ENCODE results near the gene CASP1.
"Not testable (repeated sequence)": the region's sequence is repeated elsewhere in the genome, so short reads cannot be mapped to it uniquely, and the experiment has no call there.

Gene CASP1

DNA sequence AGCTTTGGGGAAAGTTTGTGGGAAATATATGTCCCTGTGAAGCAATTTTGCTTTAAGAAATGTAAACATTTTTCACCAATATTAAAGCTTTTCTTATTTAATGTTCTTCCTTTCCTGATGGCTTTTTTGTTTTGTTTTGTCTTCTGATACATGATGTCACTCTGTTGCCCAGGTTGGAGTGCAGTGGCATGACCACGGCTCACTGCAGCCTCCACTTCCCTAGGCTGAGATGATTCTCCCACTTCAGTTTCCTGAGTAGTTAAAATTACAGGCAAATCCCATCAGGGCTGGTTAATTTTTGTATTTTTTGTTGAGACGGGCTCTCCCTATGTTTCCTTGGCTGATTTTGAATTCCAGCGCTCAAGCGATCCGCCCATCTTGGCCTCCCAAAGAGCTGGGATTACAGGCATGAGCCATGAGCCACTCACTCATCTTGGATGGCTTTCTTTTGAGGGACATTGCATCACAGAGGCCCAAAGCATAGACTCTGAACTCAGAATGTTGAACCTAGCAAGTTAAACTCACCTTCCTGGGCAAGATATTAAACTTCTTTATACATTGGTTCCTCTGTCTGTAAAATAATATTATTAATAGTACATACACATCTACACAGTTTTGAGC, 10.8 kb upstream of the CASP1 start:
- DNase-seq (ENCODE audit: low spot score): no peak

DNA sequence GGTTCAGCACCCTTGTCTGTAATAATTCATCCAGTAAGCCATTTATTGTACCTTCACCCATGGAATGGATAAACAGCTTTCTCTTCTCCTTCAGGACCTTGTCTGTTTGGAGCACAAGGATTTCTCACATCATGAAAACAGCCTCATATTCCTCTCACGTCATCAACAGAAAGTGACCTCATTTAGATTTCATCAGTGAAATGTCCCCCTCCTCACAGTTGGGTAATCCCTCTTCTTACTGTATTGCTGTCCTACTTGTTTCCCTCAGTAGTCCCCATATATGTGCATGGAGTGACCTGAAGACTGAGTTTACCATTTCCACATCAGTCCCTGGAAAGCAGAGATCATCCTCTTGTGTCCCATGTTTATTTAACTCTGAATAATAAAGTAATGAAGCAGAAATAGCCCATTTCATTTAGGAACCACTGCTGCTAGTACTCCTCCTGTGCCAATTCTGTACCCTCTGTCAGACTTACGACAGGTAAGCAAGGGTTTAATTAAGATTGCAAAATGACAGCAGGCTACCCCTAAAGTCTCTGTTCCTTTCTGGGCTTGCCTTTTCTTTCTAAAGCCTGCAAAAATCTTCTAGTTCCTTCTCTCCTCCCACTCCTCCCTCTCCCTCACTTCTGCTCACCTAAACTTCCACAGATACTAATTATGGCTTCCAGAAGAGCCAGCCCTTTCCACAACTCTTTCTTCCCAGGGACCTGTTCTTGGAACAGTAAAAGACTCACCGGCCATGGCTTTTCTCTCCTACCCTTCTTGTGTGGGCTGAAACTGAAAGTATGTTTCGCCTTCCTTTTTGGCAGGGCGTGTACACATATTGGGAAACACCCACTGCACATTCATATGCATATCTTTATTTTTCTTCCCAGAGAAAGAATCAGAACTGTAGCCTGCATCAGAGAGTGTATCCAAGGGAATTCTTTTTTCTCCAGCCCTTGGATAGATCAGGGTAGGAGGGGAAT, 9.9 kb upstream of the CASP1 start, which contains the start of gene CARD16:
CARD16 (minus strand) TSS at position 779 of the 968 bp plus-strand sequence; CDS start at position 741, 38 bp downstream.
- not testable (repeated sequence) for DNase-seq (ENCODE audit: low spot score)

DNA sequence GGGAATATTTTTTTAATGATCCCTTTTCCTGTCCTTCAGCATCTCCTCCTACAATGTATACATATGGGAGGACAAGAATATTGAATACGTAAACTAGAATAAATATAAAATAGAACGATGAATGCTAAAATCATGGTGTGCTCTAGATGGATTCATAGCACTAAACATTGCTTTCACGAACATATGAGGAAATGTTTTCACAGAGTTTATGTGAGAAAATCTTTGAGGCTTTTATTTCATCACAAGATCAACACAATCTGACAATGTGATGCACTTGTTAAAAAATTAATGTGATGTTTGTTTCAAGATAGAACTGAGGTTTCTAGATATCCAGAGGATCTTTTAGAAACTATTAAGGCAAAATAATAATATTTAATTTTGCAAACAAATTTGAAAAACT, 7.2 kb upstream of the CASP1 start:
- DNase-seq (ENCODE audit: low spot score): no peak

DNA sequence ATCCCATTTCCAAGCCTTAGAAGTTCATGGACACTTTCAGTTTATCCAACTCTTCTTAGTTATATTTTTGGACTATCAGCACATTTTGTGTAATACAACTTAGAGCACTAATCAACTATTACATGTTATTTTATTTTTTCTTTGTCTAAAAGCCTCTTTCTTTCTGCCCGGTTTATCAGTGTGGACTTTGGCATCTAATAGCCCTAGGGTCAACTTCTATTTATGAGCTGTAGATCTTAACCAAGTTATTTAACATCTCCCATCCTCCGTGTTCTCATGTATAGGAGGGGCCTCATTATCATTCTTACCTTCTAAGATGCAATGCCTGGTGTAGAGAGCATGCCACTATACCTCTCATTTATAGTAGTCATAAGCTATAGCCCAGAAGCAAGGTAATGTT, 5.8 kb upstream of the CASP1 start:
- DNase-seq (ENCODE audit: low spot score): no peak

DNA sequence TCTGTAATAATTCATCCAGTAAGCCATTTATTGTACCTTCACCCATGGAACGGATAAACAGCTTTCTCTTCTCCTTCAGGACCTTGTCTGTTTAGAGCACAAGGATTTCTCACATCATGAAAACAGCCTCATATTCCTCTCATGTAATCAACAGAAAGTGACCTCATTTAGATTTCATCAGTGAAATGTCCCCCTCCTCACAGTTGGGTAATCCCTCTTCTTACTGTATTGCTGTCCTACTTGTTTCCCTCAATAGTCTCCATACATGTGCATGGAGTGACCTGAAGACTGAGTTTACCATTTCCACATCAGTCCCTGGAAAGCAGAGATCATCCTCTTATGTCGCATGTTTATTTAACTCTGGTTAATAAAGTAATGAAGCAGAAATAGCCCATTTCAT, 556 bp downstream of the CASP1 start:
- not testable (repeated sequence) for DNase-seq (ENCODE audit: low spot score)

DNA sequence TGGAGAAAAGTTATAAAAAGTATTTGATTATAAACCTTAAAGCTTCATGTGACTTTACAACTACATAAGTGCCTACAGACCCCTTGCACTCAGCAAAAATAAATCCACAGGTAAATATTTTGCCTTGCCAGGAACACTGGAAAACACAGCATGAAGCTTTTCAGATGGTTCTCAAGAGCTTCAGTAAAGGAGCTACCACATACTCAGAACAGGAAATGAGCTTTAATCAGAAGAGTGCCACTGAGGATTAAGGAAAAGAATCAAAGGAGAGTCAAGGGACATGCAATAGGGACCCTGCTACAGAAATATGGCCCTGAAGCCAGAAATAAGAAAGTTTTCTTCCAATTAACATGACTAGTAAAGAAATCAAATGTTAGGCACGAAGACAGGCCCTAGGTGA, 1.2 kb downstream of the CASP1 start:
- no peak for DNase-seq (ENCODE audit: low spot score)

DNA sequence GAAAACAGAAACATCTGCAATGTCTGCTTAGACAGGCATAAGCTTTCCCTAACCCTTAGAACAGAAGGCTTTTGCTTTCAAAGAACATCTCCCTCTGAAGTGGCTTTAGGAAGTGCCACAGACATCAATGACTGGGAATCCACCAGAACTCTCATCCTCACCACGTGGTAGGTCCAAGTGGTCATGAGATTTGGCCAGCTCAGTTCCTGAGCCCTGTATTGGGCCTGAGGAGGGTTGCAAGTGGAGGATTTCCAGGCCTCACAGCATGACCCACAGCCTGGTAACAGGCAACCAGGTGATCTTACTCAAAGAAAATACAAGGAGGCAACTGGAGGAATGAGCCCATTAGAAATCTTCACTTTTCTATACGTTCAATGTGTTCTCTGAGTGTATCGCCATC, 1.6 kb downstream of the CASP1 start:
- DNase-seq (ENCODE audit: low spot score): no peak

DNA sequence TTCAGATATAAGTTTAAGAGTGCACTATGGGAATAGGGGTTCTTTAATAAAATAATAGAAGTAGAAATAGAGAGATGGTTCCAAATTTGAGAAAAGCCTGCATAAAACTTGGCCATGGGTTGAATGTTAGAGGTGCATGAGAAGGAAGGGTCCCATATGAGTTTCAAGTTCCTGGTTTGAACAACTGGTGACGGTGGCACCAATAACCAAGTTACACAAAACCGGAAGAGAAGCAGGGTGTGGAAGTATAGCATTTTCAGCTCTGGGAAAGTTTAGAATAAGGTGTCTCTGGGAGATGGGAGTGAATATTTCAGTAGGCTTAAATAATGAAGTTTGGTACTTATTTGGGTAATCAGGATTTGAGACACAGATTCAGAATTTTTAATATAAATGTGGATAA, 2.4 kb downstream of the CASP1 start:
- no peak for DNase-seq (ENCODE audit: low spot score)

DNA sequence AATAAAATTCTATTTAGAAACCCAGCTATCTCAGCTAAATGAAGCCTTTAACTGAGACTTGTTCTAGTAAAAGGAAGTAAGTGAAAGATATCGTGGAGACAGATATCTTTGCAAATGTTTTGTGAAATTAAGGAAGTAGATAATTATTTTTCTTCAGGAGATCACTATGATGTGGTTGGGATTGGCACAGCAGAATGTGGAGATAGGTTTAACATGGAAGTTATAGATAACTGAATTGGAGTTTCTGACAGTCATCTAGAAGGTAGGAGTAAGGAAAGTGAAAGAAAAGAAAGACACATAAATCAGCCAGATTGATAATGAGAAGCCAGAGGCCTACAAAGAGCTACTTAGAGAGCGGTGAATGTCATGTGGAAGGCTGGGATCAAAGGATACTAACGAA, 7.3 kb downstream of the CASP1 start:
- DNase-seq (ENCODE audit: low spot score): no peak

DNA sequence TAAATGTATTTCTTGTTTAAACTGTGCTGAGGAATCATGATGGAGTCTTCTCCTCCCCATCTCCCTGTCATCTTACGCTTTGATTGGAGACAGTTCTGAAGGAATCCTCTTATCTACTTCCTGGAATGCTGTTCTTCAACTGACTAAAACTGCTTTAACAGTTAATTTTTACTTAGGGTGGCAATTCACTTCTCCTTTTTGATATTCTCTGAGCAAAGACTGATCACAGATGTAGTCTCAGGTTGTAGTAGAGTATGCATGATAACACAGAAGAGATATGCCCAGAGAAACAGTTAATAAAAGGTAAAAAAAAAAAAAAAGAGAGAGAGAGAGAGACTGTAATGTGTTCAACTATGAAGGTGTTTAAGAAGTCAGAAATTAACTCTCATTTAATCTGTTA, 10.6 kb downstream of the CASP1 start:
- no peak for DNase-seq (ENCODE audit: low spot score)

DNA sequence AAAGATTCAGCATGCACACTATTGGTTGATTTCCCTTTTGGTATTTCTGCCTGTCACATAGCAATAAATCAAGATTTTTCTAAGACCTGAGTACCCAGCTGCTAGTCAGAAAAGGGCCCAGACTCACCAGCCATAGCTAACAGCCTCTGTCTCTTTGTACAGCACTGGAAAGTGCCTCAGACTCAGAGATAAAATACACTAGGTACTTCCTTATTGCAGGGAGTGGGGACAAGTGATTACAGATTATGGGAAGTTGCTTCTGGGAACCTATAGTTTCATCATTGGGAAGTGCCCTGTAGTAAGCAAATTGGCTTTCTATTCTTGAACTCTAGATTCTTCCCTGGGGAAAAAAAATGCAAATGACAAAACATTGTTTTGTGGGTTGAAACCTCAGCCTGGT, 11.9 kb downstream of the CASP1 start, which contains the start of gene CASP5:
CASP5 (minus strand) TSS at position 166 of the 400 bp plus-strand sequence; CDS start at position 134, 32 bp downstream.
- DNase-seq (ENCODE audit: low spot score): no peak

DNA sequence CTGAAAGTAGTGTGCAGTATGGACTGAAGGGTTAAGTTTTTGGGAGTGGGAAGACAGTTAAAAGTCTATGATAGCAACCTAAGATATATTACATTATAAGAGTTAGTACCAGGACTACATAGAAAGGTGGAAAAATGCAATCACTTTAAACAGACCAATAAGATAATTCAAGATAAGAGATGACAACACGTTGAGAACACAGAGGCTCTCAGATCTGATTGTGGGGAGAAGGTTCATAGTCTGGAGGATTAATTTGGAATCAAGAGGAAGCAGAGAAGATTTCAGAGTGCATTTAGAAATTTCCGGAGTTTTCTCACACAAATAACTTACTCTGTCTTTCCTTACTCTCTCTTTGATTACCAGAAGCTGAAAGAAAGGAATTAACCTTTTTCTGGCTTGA, 12.4 kb downstream of the CASP1 start:
- no peak for DNase-seq (ENCODE audit: low spot score)

DNA sequence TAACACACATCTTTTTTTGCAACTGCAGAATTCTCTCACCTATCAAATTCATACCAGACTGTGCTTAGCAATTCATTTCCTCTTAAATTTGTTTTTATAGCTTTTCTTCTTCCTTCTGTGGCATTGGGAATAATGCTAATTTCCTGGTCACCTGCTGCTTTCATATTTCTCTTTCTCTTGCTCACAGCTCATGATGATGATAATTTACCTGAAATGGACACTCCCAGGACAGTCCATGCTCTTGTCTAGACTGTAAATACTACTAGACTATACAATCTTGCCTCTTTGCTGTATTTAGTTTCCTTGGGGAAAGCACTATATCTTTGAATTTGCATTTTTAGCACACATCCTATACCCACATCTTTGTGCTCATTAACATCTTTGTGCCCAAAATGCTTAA, 27.5 kb downstream of the CASP1 start:
- DNase-seq (ENCODE audit: low spot score): no peak

DNA sequence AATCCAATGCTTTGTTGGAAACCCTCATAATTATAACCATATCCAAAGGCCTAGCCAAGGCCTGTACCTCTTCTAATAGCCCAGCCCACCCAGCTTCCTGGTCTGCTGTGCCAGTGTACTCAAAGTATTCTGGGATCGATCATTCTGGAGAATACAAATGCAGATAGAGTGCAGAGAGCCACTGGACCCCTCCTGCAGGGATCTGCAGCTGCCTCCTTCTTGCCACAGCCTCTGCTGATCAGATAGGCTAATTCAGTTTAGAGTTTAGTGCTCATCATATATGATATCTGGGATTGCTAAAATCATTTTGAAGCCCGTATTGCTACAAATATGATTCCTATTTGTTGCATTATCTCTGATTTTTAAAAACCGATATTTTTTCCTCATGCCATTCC, 29.5 kb downstream of the CASP1 start:
- DNase-seq (ENCODE audit: low spot score): no peak

DNA sequence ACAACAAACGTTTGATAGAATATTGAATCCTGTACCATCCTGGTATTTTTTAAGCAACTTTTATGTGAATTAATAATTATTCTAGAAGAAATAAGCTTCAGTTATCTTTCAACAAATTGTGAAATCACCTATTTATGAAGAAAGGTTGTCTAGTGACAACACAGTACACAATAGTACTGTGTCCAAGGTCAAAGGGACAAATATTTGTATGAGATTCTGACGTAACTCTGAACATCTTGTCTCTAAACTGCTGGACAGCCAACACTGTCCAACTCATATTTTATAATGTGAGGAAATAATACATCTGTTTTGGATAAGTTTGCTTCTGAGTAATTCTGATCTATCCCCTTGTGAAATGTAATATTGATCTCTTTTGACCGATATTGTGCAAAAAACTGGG, 30.9 kb downstream of the CASP1 start:
- no peak for DNase-seq (ENCODE audit: low spot score)

DNA sequence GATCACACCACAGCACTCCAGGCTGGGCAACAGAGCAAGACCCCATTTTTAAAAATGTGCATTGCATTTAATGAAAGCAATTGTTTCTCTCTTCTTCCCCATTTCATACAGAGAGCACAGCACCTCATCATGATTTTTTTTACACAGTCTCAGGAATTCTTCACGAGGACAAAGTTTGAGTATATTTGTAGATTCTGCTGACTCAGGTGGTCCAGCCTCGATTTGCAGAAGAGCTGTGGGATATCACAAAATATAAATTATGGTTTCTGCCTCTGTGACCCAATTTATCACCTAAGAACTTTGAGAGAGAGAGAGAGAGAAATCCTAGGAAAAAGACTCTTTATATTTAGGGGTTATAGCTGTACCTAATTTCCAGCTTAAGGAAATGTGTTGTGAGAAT, 31.8 kb downstream of the CASP1 start:
- no peak for DNase-seq (ENCODE audit: low spot score)

DNA sequence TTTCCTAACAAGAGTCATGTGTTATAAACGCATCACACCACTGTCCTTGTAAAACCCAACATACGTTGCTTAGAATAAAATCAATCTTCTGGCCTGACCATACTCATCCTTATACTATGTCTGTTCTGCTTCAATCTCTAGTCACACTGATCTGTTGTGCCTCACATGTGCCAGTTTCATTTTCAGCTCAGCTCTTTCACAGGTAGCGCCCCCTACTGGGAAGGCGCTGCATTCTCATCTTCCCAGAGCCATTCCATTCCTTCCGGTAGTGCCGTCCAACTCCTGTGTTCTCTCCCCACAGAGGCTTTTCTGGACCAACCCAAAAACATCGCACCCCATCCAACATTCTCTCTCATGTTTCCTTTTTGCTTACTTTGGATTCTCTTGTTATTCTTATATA, 34.1 kb downstream of the CASP1 start:
- no peak for DNase-seq (ENCODE audit: low spot score)

DNA sequence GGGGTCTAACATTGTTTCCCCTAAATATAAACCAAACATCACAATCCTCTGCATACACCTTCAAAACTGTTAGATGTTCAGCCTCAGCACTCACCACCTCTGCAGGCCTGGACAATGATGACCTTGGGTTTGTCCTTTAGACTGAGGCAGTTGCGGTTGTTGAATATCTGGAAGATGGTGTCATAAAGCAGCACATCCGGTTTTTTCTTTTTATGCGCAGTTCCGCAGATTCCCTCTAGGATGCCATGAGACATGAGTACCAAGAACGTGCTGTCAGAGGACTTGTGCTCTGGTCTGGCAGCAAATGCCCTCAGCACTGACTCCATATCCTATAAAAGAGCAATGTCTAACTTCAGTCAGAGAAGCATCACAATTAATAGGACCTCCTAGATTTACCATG, 34.8 kb downstream of the CASP1 start:
- DNase-seq (ENCODE audit: low spot score): peak; percentile 65

DNA sequence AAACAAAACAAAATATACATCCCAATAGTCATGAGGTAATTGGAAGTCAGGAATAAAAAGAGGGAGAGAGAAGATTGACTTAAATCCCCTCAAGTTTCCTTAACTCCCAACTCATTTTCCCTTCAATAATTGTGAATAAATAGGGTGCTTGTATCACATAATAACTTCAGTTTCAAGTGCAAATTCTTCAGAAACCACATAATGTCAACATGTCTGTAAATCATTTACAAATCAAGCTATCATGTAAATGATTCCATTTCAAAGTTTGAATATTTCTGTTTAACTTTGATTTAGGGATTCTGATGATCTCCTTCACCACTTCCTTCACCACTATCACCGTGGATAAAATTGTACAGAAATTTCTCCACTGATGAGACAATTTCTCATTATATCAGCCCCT, 35.2 kb downstream of the CASP1 start:
- no peak for DNase-seq (ENCODE audit: low spot score)

DNA sequence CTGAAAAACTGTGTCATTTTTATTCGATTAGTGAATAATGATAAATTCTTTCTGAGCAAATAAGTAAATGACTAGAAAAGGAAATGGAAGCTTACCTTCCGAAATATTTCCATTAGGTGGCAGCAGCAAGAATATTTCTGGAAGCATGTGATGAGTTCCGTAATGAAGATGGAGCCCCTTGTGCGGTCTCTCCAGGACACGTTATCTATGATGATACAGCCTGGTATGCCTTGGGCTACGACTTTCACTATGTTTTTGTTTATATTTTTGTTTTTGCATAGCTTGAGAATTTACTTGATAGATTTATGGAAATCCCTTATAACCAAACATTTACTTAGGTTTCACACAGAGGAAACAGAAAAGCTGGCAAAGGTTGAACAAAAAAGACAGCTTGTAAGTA, 37.7 kb downstream of the CASP1 start:
- no peak for DNase-seq (ENCODE audit: low spot score)

DNA sequence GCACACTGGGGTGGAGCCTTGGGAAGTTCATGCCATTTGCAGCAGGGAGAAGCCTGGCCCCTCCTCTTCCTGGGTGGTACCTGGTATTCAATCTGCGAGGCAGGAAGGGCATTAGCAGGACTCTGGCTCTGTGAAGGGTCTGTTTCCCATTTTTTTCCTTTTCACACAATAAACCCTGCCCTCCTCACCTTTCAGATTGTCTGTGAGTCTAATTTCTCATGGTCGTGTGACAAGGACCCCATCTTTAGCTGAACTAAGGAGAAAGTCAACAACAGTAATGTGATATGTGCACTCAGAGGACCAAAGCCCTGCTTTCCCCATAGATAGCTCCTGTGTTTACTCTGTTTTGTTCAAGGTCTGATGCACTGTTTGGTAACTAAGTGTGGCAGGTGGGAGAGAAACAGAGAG, 39.9 kb downstream of the CASP1 start:
- no peak for DNase-seq (ENCODE audit: low spot score)

DNA sequence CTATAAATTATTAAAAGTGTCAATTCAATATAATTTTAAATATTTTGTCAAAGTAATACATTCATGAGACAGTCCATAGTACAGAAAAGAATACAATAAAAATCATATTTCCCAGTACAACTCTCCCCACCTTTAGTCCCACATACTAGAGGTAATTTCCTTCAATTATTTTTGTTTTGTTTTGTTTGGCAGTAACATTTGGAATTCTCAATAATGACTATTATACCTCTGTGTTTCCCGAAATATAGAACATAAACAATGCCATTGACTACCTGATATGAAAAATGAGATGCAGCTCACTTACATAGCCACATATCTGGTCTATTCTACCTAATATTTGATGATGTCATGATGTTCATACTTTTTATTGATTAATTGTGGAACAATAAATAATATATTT, 42.2 kb downstream of the CASP1 start:
- no peak for DNase-seq (ENCODE audit: low spot score)

DNA sequence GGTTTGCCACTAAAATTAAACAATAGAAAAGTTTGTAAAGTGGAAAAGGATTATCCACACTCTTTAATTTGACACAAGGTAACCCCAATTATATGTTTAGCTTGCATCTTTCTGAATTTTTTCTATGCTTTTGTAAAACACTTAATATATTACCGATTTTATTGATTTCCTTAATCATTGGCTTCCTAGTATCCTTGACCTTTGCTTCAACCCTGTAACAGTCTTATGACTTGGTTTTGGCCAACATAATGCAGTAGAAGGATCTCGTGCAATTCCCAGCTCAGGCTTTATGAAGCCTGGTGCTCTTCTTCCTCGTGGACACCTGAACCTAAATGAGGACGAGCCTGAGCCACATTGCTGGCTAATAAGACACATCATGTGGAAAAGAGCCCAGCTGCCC, 43.0 kb downstream of the CASP1 start:
- no peak for DNase-seq (ENCODE audit: low spot score)

Measured in RKO (cell line).